Germinal center (tissue), 1 donor: ENCODE results near the gene CYP24A1.

Experiments
- DNase-seq: peaks from one replicate; pipeline ENCODE4 v3.0.0; 2012; ENCODE audit warnings: mixed read lengths, low spot score

Gene CYP24A1

GRCh38 chr20:54156981-54157835 is 16.6 kb downstream of the CYP24A1 start:
- DNase-seq, result no peak

- no peak for DNase-seq
Measured at GRCh38 chr20:54156522-54156921, 17.3 kb downstream of the CYP24A1 start.

DNA sequence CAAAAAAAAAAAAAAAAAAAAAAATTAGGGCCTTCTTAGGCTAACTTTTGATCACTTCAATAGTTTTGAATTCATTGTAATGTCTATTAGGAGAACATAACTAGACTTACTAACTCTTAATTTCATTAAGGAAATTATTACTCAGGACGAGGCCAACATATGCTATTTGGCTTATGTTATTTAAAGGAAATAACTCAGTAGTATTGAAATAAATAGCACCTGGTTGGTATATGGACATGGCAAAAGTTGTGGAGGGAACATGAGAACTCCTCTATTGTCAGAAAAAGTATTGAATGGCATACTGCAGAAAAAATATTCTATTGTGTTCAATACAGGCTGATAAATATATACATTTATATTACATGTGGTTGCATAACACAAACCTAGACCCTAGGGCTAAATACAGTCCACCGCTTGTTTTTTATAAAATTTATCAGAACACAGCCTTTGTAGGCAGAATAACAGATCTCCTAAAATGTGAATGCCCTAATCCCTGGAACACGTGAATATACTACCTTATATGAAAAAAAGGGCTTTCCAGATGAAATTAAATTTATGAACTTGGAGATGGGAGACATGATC is 18.0 kb downstream of the CYP24A1 start:
- DNase-seq, result no peak

- no peak for DNase-seq
Measured at GRCh38 chr20:54154439-54154838, 19.3 kb downstream of the CYP24A1 start.

GRCh38 chr20:54153847-54154246 is 19.9 kb downstream of the CYP24A1 start:
- no peak for DNase-seq

GRCh38 chr20:54153041-54153327 is 20.8 kb downstream of the CYP24A1 start:
- no peak for DNase-seq

DNA sequence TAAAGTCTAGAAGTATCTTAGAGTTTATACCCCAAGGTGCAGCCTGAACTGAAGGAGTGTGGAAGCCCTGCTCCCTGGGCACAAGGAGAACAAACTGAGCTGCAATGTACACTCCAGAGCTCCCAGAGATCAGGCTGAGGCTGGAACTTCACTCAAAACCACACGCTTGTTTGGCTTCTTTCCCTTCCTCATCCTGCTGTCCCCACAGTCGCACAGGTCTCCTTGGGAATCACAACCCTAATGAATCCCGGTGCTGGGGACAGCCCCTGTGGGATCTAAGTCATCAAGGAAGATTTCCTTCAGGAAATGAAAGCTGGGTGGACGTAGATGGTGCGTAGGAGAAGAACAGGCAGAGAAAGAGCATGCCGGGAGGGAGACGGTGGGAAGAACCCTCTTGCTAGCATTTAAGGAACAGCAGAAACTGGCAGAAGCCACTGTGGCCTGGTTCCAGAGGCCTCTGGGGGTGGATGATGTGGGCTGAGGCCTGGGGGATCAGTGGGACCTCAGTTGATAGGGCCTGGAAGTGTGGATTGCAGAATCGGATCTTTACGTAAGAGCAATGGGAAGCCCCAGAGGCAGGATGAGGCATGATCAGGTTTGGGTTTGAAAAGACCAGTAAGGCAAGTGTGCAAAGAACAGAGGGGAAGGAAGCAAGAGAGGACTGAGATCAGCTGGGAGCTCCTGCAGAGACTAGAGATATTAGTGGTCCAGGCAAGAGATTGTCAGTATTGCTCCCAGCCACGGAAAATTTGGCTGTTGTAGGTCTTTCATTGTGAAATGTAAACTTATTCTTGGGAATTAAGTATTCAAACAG is 21.4 kb downstream of the CYP24A1 start:
- no peak for DNase-seq

DNA sequence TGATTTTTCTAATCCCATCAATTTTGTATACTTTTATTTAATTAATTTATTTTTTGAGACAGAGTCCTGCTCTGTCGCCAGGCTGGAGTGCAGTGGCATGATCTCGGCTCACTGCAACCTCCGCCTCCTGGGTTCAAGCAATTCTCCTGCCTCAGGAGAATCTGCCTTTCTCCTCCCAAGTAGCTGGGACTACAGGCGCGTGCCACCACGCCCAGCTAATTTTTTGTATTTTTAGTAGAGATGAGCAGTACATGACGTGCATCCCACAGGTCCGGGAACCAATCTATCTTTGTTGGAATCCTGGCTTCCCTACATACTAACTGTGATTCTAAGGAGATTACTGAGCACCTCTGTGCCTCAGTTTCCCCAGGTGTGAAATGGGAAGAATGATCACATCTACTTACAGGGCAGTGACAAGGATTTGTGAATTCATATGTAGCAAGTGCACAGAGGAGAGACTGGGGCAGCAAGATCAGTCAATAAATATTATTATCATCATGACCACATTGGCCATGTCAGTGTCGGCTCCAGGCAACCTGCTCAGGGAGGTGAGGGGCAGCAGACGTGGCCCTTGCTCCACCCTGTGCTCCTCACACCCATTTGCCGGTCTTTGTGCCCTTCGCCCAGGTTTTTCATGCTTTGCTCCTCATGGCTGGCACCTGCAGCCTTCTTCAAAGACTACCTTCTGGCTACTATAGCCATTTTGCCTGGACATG is 22.1 kb downstream of the CYP24A1 start:
- no peak for DNase-seq

GRCh38 chr20:54151075-54151439 is 22.7 kb downstream of the CYP24A1 start:
- no peak for DNase-seq

DNA sequence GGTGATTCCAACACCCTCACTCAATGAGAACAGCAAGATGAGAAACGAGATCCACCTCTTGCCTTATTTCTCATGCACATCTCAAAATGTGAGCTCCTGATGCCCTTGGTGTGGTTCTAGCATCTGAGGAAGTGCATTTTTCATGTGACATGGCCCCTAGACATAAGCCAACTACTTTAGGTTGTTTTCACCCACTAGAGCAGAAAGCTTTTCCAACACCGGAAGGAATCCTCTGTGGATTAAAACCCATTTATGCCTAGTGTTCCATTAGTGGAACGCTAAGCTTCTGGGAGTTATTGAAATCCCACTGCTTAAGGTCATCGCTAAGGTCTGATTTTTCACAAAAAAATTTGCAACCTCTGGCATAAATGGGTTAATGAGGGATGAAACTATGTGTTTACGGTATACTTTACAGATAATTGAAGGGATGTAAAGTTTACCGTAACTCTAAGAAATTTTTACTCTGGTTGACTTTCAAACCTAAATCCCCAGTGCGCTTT is 24.0 kb downstream of the CYP24A1 start:
- DNase-seq, result no peak

DNA sequence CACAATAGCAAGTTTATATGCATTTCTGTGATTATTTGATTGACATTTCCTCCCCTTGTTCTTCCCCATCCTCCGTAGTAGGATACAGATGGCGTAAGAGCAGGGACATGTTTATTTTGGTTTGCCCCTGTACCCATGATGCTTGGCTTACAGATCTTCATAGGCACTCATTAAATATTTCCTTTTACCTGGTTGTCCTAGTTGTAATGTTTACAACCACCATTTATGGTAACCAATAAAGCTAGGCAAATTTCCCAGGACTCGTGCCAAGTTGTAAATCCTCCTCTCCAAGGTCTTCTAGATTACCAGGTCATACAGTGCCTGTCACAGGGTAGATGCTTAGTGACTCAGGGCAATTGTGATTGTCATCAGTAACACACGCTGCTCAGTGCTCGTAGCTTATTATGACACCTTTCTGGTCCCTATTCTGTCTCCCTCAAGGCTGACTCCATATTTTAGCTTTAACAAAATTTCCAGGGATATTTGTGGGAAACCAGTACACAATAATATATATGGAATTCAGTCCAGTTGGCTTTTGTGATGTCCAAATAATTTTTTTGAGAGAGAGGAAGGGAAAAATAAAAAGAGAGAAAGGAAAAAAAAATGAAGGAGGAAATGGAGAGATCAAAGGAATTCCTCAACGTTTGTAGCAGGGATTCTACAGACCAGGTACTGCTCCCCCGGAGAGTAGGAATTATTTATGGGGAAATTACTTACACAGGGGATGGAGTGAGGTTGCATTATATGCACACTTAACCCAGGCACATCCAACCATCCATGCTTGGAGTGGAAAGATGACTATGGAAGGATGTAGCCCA is 24.6 kb downstream of the CYP24A1 start:
- DNase-seq, result no peak

GRCh38 chr20:54146672-54147071 is 27.1 kb downstream of the CYP24A1 start:
- DNase-seq, result no peak

DNA sequence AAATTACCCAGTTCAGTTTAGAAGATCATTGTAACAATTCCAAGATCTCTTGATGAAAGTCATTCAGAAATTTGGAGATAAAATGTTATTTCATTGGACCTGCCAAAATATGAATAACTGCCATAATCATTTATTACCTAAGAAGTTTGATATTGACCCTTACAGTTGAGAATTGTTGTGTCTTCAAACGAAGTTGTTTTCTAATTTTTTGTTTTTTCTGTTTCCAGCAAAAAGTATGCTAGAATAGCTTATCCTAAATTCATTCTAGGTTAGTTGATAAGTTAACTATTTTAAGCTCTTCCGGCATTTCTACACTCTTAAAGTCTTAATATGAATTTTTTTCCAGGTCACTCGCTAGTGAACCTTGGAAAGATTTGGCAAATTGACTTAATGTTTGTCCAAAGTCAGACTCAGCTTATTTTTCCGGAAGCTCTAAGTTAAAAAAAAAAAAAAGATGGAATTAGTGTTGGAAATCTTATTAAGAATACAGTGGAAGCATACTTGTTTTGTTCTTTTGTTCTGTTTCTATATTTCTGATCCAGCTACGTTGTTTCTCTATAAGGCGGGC is 28.9 kb downstream of the CYP24A1 start:
- no peak for DNase-seq

- DNase-seq, result no peak
Measured at GRCh38 chr20:54140927-54141566, 32.7 kb downstream of the CYP24A1 start.

- DNase-seq, result no peak
Measured at GRCh38 chr20:54140486-54140885, 33.3 kb downstream of the CYP24A1 start.

GRCh38 chr20:54140067-54140466 is 33.7 kb downstream of the CYP24A1 start:
- no peak for DNase-seq

DNA sequence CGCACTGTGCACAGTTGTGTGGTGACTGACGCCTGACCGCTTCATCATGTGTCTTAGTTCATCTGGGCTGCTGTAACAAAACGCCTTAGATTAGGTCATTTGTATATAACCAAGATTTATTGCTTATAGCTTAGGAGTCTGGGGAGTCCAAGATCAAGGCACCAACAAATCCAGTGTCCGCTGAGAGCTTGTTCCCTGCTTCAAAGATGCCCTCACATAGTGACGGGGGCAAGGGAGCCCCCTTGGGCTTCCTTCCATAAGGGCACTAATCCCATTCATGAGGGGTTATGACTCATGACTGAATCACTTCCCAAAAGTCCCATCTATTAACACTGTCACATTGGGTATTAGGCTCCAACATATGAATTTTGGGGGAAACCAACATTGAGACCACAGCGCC is 34.6 kb downstream of the CYP24A1 start:
- DNase-seq, result no peak

DNA sequence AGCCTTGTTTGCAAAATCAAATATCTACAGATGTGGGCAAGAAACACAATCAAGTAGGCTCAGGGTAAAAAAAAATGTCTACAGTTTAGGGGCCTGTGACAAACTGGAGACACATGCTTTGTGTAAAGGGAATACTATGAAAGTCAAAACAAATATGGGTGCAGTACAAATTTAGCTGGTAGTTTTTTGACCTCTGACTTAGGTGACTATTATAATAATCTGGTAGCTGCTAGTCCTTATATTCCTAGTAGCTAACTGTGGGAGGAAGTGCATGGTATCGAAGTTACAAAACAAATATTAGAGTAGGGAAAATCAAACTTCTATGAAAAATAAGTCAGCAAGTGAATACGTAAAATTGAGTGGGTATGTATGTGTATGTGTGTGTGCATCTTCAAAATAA is 35.4 kb downstream of the CYP24A1 start:
- no peak for DNase-seq

- no peak for DNase-seq
Measured at GRCh38 chr20:54137115-54137514, 36.7 kb downstream of the CYP24A1 start.

DNA sequence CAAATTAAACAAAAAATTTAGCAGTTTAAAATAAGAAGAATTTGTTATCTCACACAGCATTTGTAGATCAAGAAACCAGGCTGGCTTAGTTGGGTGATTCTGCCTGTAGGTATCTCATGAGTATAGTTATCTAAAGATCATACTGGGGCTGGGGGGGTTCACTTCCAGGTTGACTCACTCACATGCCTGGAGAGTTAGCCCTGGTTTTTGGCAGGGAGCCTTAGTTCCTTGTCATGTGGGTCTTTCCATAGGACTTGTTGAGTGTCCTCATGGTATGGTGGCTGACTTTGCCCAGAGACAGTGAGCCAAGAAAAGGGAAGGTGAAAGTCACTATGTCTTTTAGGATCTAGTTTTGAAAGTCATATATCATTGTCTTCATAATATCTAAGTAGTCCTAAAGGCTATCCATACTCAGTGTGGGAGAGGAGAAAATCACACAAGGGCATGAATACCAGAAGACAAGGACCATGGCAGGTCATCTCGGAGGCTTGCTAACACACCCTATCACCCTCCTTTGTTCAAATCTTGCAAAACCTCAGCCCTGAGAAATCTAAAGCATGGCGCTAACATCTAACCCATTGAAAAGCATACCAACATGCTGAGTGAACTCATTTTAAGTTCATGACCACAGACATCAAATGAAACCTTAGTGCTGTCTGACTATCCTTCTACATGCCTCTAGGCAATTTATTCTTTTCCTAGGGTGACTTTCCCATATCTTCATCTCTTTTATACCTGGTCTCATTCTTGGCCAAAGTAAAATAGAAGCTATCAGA is 39.2 kb downstream of the CYP24A1 start:
- DNase-seq, result no peak
